Astrocyte (in vitro differentiated cells and primary cell): Measurements from ENCODE around the gene SKA1. TPM values are rescaled to one million over a fixed set of nuclear protein-coding genes. Genes with fewer than 3 reads are reported as not detected.

Source experiments
- DNase-seq: peaks from one replicate; pipeline ENCODE4 v3.0.0-alpha.2; 2010; ENCODE audit warnings: low read depth
- FAIRE-seq: peaks from 2 replicates; lab custom pipeline; 2011; peaks lifted over from hg19 to GRCh38; lab: Jason Lieb, UNC
- H2AFZ ChIP-seq: 2 replicates; pipeline ENCODE4 v1.6.0; 2012; ENCODE audit warnings: low read depth, low read length, inconsistent platforms
- H3K27ac ChIP-seq: 2 replicates; pipeline ENCODE4 v1.5.1; 2011; ENCODE audit warnings: low read depth, low read length, inconsistent platforms
- H3K27me3 ChIP-seq: 2 replicates; pipeline ENCODE4 v1.6.0; 2011; ENCODE audit warnings: low read length, inconsistent platforms; ENCODE audit not compliant: insufficient read depth
- H3K36me3 ChIP-seq: 2 replicates; pipeline ENCODE4 v1.5.1; 2011; ENCODE audit warnings: low read length, inconsistent platforms; ENCODE audit not compliant: insufficient read depth
- H3K4me1 ChIP-seq: 2 replicates; pipeline ENCODE4 v1.5.1; 2011; ENCODE audit warnings: low read length, inconsistent platforms; ENCODE audit not compliant: insufficient read depth
- H3K4me2 ChIP-seq: 2 replicates; pipeline ENCODE4 v1.6.0; 2012; ENCODE audit warnings: low read length, inconsistent platforms
- H3K4me3 ChIP-seq: 2 replicates; pipeline ENCODE4 v1.5.1; 2011; ENCODE audit warnings: low read depth, mild to moderate bottlenecking, low read length, inconsistent platforms; ENCODE audit not compliant: insufficient read depth
- H3K79me2 ChIP-seq: 2 replicates; pipeline ENCODE4 v1.6.0; 2012; ENCODE audit warnings: mild to moderate bottlenecking, low read length, inconsistent platforms; ENCODE audit not compliant: insufficient read depth
- H3K9ac ChIP-seq: 2 replicates; pipeline ENCODE4 v1.6.0; 2012; ENCODE audit warnings: mild to moderate bottlenecking, low read length, inconsistent platforms
- H3K9me3 ChIP-seq: 2 replicates; pipeline ENCODE4 v1.5.1; 2012; ENCODE audit warnings: low read depth, mild to moderate bottlenecking, low read length, inconsistent platforms; ENCODE audit not compliant: insufficient read depth
- H4K20me1 ChIP-seq: 2 replicates; pipeline ENCODE4 v1.6.0; 2012; ENCODE audit warnings: low read length, inconsistent platforms; ENCODE audit not compliant: insufficient read depth
- H3K27ac Mint-ChIP-seq: one replicate; pipeline ENCODE4 v1.8.0; 2021; ENCODE audit warnings: mild to moderate bottlenecking, mixed read lengths; ENCODE audit not compliant: unreplicated experiment
- H3K27me3 Mint-ChIP-seq: one replicate; pipeline ENCODE4 v1.8.0; 2021; ENCODE audit warnings: low read depth, mixed read lengths; ENCODE audit not compliant: unreplicated experiment
- H3K36me3 Mint-ChIP-seq: one replicate; pipeline ENCODE4 v1.8.0; 2021; ENCODE audit warnings: low read depth, mixed read lengths; ENCODE audit not compliant: unreplicated experiment
- H3K4me1 Mint-ChIP-seq: one replicate; pipeline ENCODE4 v1.8.0; 2021; ENCODE audit warnings: low read depth, mixed read lengths; ENCODE audit not compliant: unreplicated experiment
- H3K4me3 Mint-ChIP-seq: one replicate; pipeline ENCODE4 v1.8.0; 2021; ENCODE audit warnings: mild to moderate bottlenecking, moderate library complexity, mixed read lengths; ENCODE audit not compliant: unreplicated experiment
- H3K9me3 Mint-ChIP-seq: one replicate; pipeline ENCODE4 v1.8.0; 2021; ENCODE audit warnings: mild to moderate bottlenecking, mixed read lengths; ENCODE audit not compliant: unreplicated experiment
- EZH2 ChIP-seq: IDR thresholded peaks from 2 replicates; pipeline ENCODE4 v1.6.1; 2012; ENCODE audit warnings: mild to moderate bottlenecking, low read length, inconsistent platforms; ENCODE audit not compliant: insufficient read depth
- total RNA-seq: library from RNA; stranded (reverse); gene quantifications from 2 replicates; pipeline ENCODE4 v1.2.1, GENCODE V29; 2021
- TF ChIP-seq, protein P1 (sequence below): IDR thresholded peaks from 2 replicates; pipeline ENCODE4 v1.5.1; 2011; ENCODE audit warnings: low read depth, mild to moderate bottlenecking, inconsistent platforms, low read length, moderate library complexity; ENCODE audit not compliant: insufficient read depth

The SKA1 gene
- total RNA-seq, 1 donor from 2014 or later, result 2.6 TPM

DNA sequence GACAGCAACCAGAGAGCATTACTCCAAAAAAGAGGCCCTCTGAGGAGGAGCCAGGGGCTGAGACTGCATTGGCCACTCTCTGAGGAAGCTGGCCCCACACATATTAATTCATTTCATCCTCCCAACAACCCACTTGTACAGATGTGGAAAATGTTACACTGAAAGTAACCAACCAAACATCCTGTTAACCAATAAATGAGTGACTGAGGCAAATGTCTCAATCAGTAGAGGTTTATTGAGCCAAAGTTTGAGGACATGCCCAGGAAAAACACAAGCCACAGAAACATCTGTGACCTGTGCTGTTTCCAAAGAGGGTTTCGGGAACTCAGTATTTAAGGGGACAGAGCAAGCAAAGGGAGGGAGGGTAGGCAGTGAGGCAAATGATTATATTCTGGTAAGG, 53.0 kb downstream of the SKA1 start:
- no peaks in the 10 kb centered on the region for H4K20me1 ChIP-seq
- no peak overlapping the region for H3K4me3 ChIP-seq
- H3K27me3 Mint-ChIP-seq, result peaks cover 4% of the 10 kb centered on the region
- no peak overlapping the region for H2AFZ ChIP-seq
- H3K27ac Mint-ChIP-seq, result no peak overlapping the region
- no peaks in the 10 kb centered on the region for H3K4me1 Mint-ChIP-seq
- no peaks in the 10 kb centered on the region for H3K4me1 ChIP-seq
- DNase-seq, result no peak
- no peaks in the 10 kb centered on the region for H3K9me3 ChIP-seq
- no peaks in the 10 kb centered on the region for H3K36me3 ChIP-seq
- H3K9ac ChIP-seq, result no peak overlapping the region
- no peak for FAIRE-seq
- H3K36me3 Mint-ChIP-seq, result no peaks in the 10 kb centered on the region
- H3K27me3 ChIP-seq, result peaks cover 8% of the 10 kb centered on the region
- no peak overlapping the region for H3K4me3 Mint-ChIP-seq
- H3K4me2 ChIP-seq, result no peak overlapping the region
- TF ChIP-seq, protein P1, sequence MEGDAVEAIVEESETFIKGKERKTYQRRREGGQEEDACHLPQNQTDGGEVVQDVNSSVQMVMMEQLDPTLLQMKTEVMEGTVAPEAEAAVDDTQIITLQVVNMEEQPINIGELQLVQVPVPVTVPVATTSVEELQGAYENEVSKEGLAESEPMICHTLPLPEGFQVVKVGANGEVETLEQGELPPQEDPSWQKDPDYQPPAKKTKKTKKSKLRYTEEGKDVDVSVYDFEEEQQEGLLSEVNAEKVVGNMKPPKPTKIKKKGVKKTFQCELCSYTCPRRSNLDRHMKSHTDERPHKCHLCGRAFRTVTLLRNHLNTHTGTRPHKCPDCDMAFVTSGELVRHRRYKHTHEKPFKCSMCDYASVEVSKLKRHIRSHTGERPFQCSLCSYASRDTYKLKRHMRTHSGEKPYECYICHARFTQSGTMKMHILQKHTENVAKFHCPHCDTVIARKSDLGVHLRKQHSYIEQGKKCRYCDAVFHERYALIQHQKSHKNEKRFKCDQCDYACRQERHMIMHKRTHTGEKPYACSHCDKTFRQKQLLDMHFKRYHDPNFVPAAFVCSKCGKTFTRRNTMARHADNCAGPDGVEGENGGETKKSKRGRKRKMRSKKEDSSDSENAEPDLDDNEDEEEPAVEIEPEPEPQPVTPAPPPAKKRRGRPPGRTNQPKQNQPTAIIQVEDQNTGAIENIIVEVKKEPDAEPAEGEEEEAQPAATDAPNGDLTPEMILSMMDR, result no peak
- no peak for TF ChIP-seq EZH2
- no peaks in the 10 kb centered on the region for H3K79me2 ChIP-seq
- peaks cover 6% of the 10 kb centered on the region for H3K9me3 Mint-ChIP-seq
- no peak overlapping the region for H3K27ac ChIP-seq

DNA sequence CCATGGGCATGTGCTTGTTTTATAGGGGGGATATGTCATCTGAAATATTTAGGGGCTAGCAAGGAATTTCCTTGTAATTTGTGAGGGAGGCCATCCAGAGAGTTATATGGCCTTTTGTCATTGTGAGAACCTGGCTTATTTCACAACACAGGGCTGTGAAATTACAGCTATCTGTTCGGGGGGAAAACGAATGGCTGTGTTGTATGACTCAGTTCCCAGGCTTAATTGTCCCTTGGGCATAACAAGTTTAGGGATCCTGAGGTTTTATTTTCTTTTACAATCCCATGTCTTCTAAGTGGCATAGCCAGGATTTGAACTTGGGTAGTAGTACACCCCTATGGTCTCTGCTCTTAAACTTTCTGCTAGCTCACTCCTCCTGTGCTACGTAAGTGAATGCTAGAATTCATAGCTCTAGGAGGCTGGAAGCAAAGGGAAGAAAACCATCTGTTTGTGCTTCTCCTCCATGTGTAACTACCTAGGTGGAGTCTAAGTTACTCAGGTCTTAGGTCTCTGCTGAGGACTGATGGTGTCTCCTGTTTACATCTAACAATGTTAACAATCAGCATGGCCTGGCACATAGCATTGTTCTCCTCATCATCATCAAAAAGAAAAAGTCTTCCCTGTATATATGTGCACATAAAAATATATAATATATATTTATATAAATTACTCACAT, 53.8 kb downstream of the SKA1 start:
- no peaks in the 10 kb centered on the region for H4K20me1 ChIP-seq
- H3K27me3 ChIP-seq, result peaks cover 5% of the 10 kb centered on the region
- H3K9ac ChIP-seq, result no peak overlapping the region
- no peaks in the 10 kb centered on the region for H3K36me3 ChIP-seq
- DNase-seq (no peak), FAIRE-seq (no peak)
- Mint-ChIP-seq H3K27ac (no peak overlapping the region), H3K9me3 (peaks cover 6% of the 10 kb centered on the region), H3K36me3 (no peaks in the 10 kb centered on the region), H3K27me3 (peaks cover 4% of the 10 kb centered on the region), H3K4me3 (no peak overlapping the region), H3K4me1 (no peaks in the 10 kb centered on the region)
- no peaks in the 10 kb centered on the region for H3K9me3 ChIP-seq
- no peak overlapping the region for H2AFZ ChIP-seq
- H3K4me1 ChIP-seq, result no peaks in the 10 kb centered on the region
- no peaks in the 10 kb centered on the region for H3K79me2 ChIP-seq
- no peak overlapping the region for H3K4me3 ChIP-seq
- H3K27ac ChIP-seq, result no peak overlapping the region
- TF ChIP-seq EZH2, result no peak
- TF ChIP-seq, protein P1, result no peak
- no peak overlapping the region for H3K4me2 ChIP-seq
